Measurements from ENCODE around the gene TGFBRAP1. TPM values are rescaled to one million over a fixed set of nuclear protein-coding genes. Genes with fewer than 3 reads are reported as not detected.

The TGFBRAP1 gene
- total and polyA plus RNA-seq, 2 experiments from 2014 or later = 10.4 to 18.3 TPM

- Histone ChIP-seq H3K9me2 (replicated peaks; ENCODE audit: insufficient read depth) (no peaks in the 10 kb centered on the region), H3K4me1 (ENCODE audit: insufficient read depth) (no peaks in the 10 kb centered on the region), H4K20me1 (ENCODE audit: insufficient read depth, poor library complexity, severe bottlenecking) (no peaks in the 10 kb centered on the region), H3K27ac (peak overlapping the region; percentile 27), H2AFZ (no peak overlapping the region), H3K4me3 (no peak overlapping the region), H3K9me3 (ENCODE audit: low read depth) (no peaks in the 10 kb centered on the region), H3K36me3 (replicated peaks; ENCODE audit: insufficient read depth, low read depth) (no peaks in the 10 kb centered on the region), H3K4me2 (no peak overlapping the region), H3K27me3 (no peaks in the 10 kb centered on the region), H3K79me2 (no peaks in the 10 kb centered on the region)
- WGBS (ENCODE audit: low lambda C conversion rate, missing lambda C conversion rate) = 78% methylated on average over 15 of the region's 15 CpGs
- DNase-seq (ENCODE audit: low spot score) = no peak
- TF ChIP-seq EZH2phosphoT487 (IDR thresholded peaks at IDR 0.05; ENCODE audit: low read depth, severe bottlenecking, unreplicated experiment) = no peak
- no peak for TF ChIP-seq CTCF (IDR thresholded peaks at IDR 0.05; ENCODE audit: poor library complexity)
- TF ChIP-seq EZH2 (IDR thresholded peaks at IDR 0.05; ENCODE audit: borderline replicate concordance) = no peak
These were observed 33.5 kb upstream of the TGFBRAP1 start for GRCh38 chr2:105362862-105363591.

- no peak overlapping the region for H3K4me2 ChIP-seq
- TF ChIP-seq EZH2phosphoT487 (IDR thresholded peaks at IDR 0.05; ENCODE audit: low read depth, severe bottlenecking, unreplicated experiment) (no peak), EZH2 (IDR thresholded peaks at IDR 0.05; ENCODE audit: borderline replicate concordance) (no peak), CTCF (IDR thresholded peaks at IDR 0.05; ENCODE audit: poor library complexity) (no peak)
- H3K27me3 ChIP-seq = no peaks in the 10 kb centered on the region
- no peaks in the 10 kb centered on the region for H3K36me3 ChIP-seq (replicated peaks; ENCODE audit: insufficient read depth, low read depth)
- H3K9me2 ChIP-seq (replicated peaks; ENCODE audit: insufficient read depth) = no peaks in the 10 kb centered on the region
- H3K9me3 ChIP-seq (ENCODE audit: low read depth) = no peaks in the 10 kb centered on the region
- 78% methylated on average over 11 of the region's 11 CpGs for WGBS (ENCODE audit: low lambda C conversion rate, missing lambda C conversion rate)
- H2AFZ ChIP-seq = no peak overlapping the region
- H4K20me1 ChIP-seq (ENCODE audit: insufficient read depth, poor library complexity, severe bottlenecking) = no peaks in the 10 kb centered on the region
- no peak for DNase-seq (ENCODE audit: low spot score)
- H3K4me1 ChIP-seq (ENCODE audit: insufficient read depth) = no peaks in the 10 kb centered on the region
- H3K27ac ChIP-seq = no peak overlapping the region
- no peak overlapping the region for H3K4me3 ChIP-seq
- no peaks in the 10 kb centered on the region for H3K79me2 ChIP-seq
These were observed 31.8 kb upstream of the TGFBRAP1 start for GRCh38 chr2:105361102-105361889.

GRCh38 chr2:105358593-105358992 is 29.1 kb upstream of the TGFBRAP1 start:
- H3K79me2 ChIP-seq = no peaks in the 10 kb centered on the region
- H3K9me3 ChIP-seq (ENCODE audit: low read depth) = no peaks in the 10 kb centered on the region
- TF ChIP-seq CTCF (IDR thresholded peaks at IDR 0.05; ENCODE audit: poor library complexity) (no peak), EZH2 (IDR thresholded peaks at IDR 0.05; ENCODE audit: borderline replicate concordance) (no peak), EZH2phosphoT487 (IDR thresholded peaks at IDR 0.05; ENCODE audit: low read depth, severe bottlenecking, unreplicated experiment) (no peak)
- H3K4me3 ChIP-seq = no peak overlapping the region
- no peaks in the 10 kb centered on the region for H3K9me2 ChIP-seq (replicated peaks; ENCODE audit: insufficient read depth)
- no peak overlapping the region for H3K27ac ChIP-seq
- H3K4me2 ChIP-seq = no peak overlapping the region
- WGBS (ENCODE audit: low lambda C conversion rate, missing lambda C conversion rate) = 90% methylated on average over 6 of the region's 6 CpGs
- DNase-seq (ENCODE audit: low spot score) = no peak
- H4K20me1 ChIP-seq (ENCODE audit: insufficient read depth, poor library complexity, severe bottlenecking) = no peaks in the 10 kb centered on the region
- no peak overlapping the region for H2AFZ ChIP-seq
- no peaks in the 10 kb centered on the region for H3K4me1 ChIP-seq (ENCODE audit: insufficient read depth)
- H3K27me3 ChIP-seq = no peaks in the 10 kb centered on the region
- no peaks in the 10 kb centered on the region for H3K36me3 ChIP-seq (replicated peaks; ENCODE audit: insufficient read depth, low read depth)

Measured in hepatocyte (in vitro differentiated cells).